HG03432 (cell line): Measurements from ENCODE around the gene MON2.

Source experiments
- ATAC-seq: cut with Tn5 transposase; IDR thresholded peaks from one replicate; pipeline ENCODE4 v1.9.1; 2021; ENCODE audit warnings: mild to moderate bottlenecking, moderate library complexity; ENCODE audit not compliant: unreplicated experiment

MON2 gene

GRCh38 chr12:62605981-62606380 is 139.4 kb downstream of the MON2 start:
- ATAC-seq, result no peak

- no peak for ATAC-seq
Observed at GRCh38 chr12:62606654-62607053, 140.0 kb downstream of the MON2 start.

- no peak for ATAC-seq
Observed at GRCh38 chr12:62613081-62613480, 146.5 kb downstream of the MON2 start.

GRCh38 chr12:62618319-62618718 is 151.7 kb downstream of the MON2 start:
- ATAC-seq, result no peak

- no peak for ATAC-seq
Observed at GRCh38 chr12:62618930-62619329, 152.3 kb downstream of the MON2 start.

GRCh38 chr12:62621101-62621638 is 154.5 kb downstream of the MON2 start:
- no peak for ATAC-seq

- no peak for ATAC-seq
Observed at GRCh38 chr12:62622177-62622576, 155.6 kb downstream of the MON2 start.

- no peak for ATAC-seq
Observed at GRCh38 chr12:62625228-62625627, 158.6 kb downstream of the MON2 start.

GRCh38 chr12:62627181-62627580 is 160.6 kb downstream of the MON2 start:
- ATAC-seq, result no peak

- no peak for ATAC-seq
Observed at GRCh38 chr12:62629413-62629812, 162.8 kb downstream of the MON2 start.

GRCh38 chr12:62629971-62630739 is 163.5 kb downstream of the MON2 start:
- ATAC-seq, result no peak

GRCh38 chr12:62631471-62632410 is 165.1 kb downstream of the MON2 start:
- ATAC-seq, result peak; percentile 78

GRCh38 chr12:62632411-62632918 is 165.8 kb downstream of the MON2 start:
- peak; percentile 57 for ATAC-seq

GRCh38 chr12:62635649-62636048 is 169.0 kb downstream of the MON2 start:
- ATAC-seq, result no peak

- ATAC-seq, result no peak
Observed at GRCh38 chr12:62637679-62638078, 171.1 kb downstream of the MON2 start.

GRCh38 chr12:62640910-62641448 is 174.4 kb downstream of the MON2 start:
- peak; percentile 98 for ATAC-seq

GRCh38 chr12:62642486-62642885 is 175.9 kb downstream of the MON2 start:
- ATAC-seq, result no peak

GRCh38 chr12:62643486-62643885 is 176.9 kb downstream of the MON2 start:
- no peak for ATAC-seq

GRCh38 chr12:62646566-62646965 is 179.9 kb downstream of the MON2 start:
- no peak for ATAC-seq

GRCh38 chr12:62647586-62647985 is 181.0 kb downstream of the MON2 start:
- ATAC-seq, result no peak
